NCI-H2029 (cell line): ENCODE results near the gene S100A16.
"Not testable (repeated sequence)": the region's sequence is repeated elsewhere in the genome, so short reads cannot be mapped to it uniquely, and the experiment has no call there.

ENCODE experiments used
- DNase-seq: peaks from one replicate; lab custom pipeline; 2025; lab: John Stamatoyannopoulos, UW

S100A16 gene

GRCh38 chr1:153563483-153563901 lies 49.4 kb downstream of the S100A16 start:
- no peak for DNase-seq

GRCh38 chr1:153562021-153562420 lies 50.9 kb downstream of the S100A16 start:
- DNase-seq = not testable (repeated sequence)

- no peak for DNase-seq
These were observed 51.4 kb downstream of the S100A16 start for GRCh38 chr1:153561466-153561985.

- no peak for DNase-seq
These were observed 52.0 kb downstream of the S100A16 start for GRCh38 chr1:153560771-153561465.

GRCh38 chr1:153560241-153560640 lies 52.7 kb downstream of the S100A16 start:
- no peak for DNase-seq

GRCh38 chr1:153557877-153558276 lies 55.1 kb downstream of the S100A16 start:
- no peak for DNase-seq
